HEK293 (cell line): ENCODE measurements around the gene PPP1R1A.

ENCODE experiments used
- CTCF ChIA-PET: fragments of 350-600 bp; formaldehyde crosslinking; extraction: SDS; loops from one replicate; lab custom pipeline; 2021; ENCODE audit warnings: antibody characterized with exemption; lab: Yijun Ruan, JAX
- POLR2A ChIA-PET: fragments of 300-600 bp; formaldehyde crosslinking; extraction: SDS; loops from one replicate; lab custom pipeline; 2020; ENCODE audit warnings: antibody characterized with exemption, inconsistent platforms; lab: Yijun Ruan, JAX
- H3K27ac ChIP-seq: fragments of 200-500 bp; sonication (Bioruptor generic); 2 replicates; pipeline ENCODE4 v1.5.1; 2014; ENCODE audit warnings: low read depth, low read length, control low read depth, inconsistent platforms; ENCODE audit errors: extremely low read depth
- H3K36me3 ChIP-seq, 2 experiments: fragments of 200-500 bp in 1 of 2; sonication (Bioruptor generic) in 1 of 2; 1 replicate in 1 of 2; 2 replicates in 1 of 2; pipeline ENCODE4 v1.5.1; 2014 to 2017; ENCODE audit warnings: inconsistent platforms in 2 of 2, low read length in 2 of 2; ENCODE audit not compliant: control insufficient read depth in 2 of 2, insufficient read depth in 1 of 2
- H3K4me1 ChIP-seq: fragments of 200-500 bp; sonication (Bioruptor generic); 2 replicates; pipeline ENCODE4 v1.5.1; 2014; ENCODE audit warnings: mild to moderate bottlenecking, low read length, inconsistent platforms; ENCODE audit not compliant: control insufficient read depth, insufficient read depth
- H3K4me3 ChIP-seq: 2 replicates; pipeline ENCODE4 v1.5.1; 2011; ENCODE audit warnings: low read depth, mild to moderate bottlenecking, control low read depth, low read length, moderate library complexity
- H3K9me3 ChIP-seq: fragments of 200-500 bp; sonication (Bioruptor generic); 2 replicates; pipeline ENCODE4 v1.5.1; 2014; ENCODE audit warnings: low read depth, low read length, inconsistent platforms; ENCODE audit not compliant: control insufficient read depth, insufficient read depth
- EGR2 ChIP-seq: fragments of 450-650 bp; formaldehyde crosslinking; IDR thresholded peaks from 2 replicates; pipeline ENCODE4 v1.5.1; 2016; ENCODE audit warnings: low read depth, missing biosample characterization, missing genetic modification characterization
- KLF17 ChIP-seq: fragments of 450-650 bp; formaldehyde crosslinking; IDR thresholded peaks from 2 replicates; pipeline ENCODE4 v1.5.1; 2016; ENCODE audit warnings: missing biosample characterization, missing genetic modification characterization
- SETDB1 ChIP-seq: IDR thresholded peaks from one replicate; pipeline ENCODE4 v1.6.1; 2017; ENCODE audit warnings: mild to moderate bottlenecking, low read length, moderate library complexity, mixed read lengths; ENCODE audit not compliant: insufficient read length
- TSHZ1 ChIP-seq: fragments of 450-650 bp; formaldehyde crosslinking; IDR thresholded peaks from 2 replicates; pipeline ENCODE4 v1.5.1; 2016; ENCODE audit warnings: missing biosample characterization, missing genetic modification characterization, borderline replicate concordance
- ZBTB21 ChIP-seq: fragments of 450-650 bp; formaldehyde crosslinking; IDR thresholded peaks from 2 replicates; pipeline ENCODE4 v1.5.1; 2017; ENCODE audit warnings: missing biosample characterization, missing genetic modification characterization
- ZNF266 ChIP-seq: fragments of 450-650 bp; formaldehyde crosslinking; IDR thresholded peaks from 2 replicates; pipeline ENCODE4 v1.5.1; 2016; ENCODE audit warnings: missing biosample characterization, missing genetic modification characterization, low read depth
- ZNF280C ChIP-seq: fragments of 450-650 bp; formaldehyde crosslinking; IDR thresholded peaks from 2 replicates; pipeline ENCODE4 v1.5.1; 2016; ENCODE audit warnings: missing biosample characterization, missing genetic modification characterization
- ZNF48 ChIP-seq: fragments of 450-650 bp; formaldehyde crosslinking; IDR thresholded peaks from 2 replicates; pipeline ENCODE4 v1.5.1; 2016; ENCODE audit warnings: missing biosample characterization, missing genetic modification characterization
- ZNF513 ChIP-seq: fragments of 450-650 bp; IDR thresholded peaks from 2 replicates; pipeline ENCODE4 v1.5.1; 2018; ENCODE audit warnings: missing biosample characterization, missing genetic modification characterization
- ZNF585B ChIP-seq: fragments of 450-650 bp; formaldehyde crosslinking; IDR thresholded peaks from 2 replicates; pipeline ENCODE4 v1.5.1; 2016; ENCODE audit warnings: missing biosample characterization, missing genetic modification characterization
- ZNF76 ChIP-seq: fragments of 450-650 bp; formaldehyde crosslinking; IDR thresholded peaks from 2 replicates; pipeline ENCODE4; 2016; ENCODE audit warnings: low read depth, missing biosample characterization, missing genetic modification characterization, borderline replicate concordance
- ZNF791 ChIP-seq: fragments of 450-650 bp; formaldehyde crosslinking; IDR thresholded peaks from 2 replicates; pipeline ENCODE4 v1.5.1; 2016; ENCODE audit warnings: missing biosample characterization, missing genetic modification characterization
- ZSCAN16 ChIP-seq: fragments of 450-650 bp; formaldehyde crosslinking; IDR thresholded peaks from 2 replicates; pipeline ENCODE4 v1.5.1; 2016; ENCODE audit warnings: missing biosample characterization, missing genetic modification characterization

Gene PPP1R1A

GRCh38 chr12:54606556-54606955 is 18.1 kb upstream of the PPP1R1A start (continued):
- TF ChIP-seq ZBTB21 (tag by site-specific recombination), result no peak
- TF ChIP-seq ZNF48, result no peak

- Histone ChIP-seq H3K27ac (no peak overlapping the region), H3K4me1 (no peaks in the 10 kb centered on the region), H3K9me3 (no peaks in the 10 kb centered on the region), H3K4me3 (no peak overlapping the region), H3K36me3 (no peaks in the 10 kb centered on the region)
- POLR2A ChIA-PET, result no interaction called here
- CTCF ChIA-PET, result interaction anchor here (0.6 to 5.6 kb wide), 10 partner anchors 9 to 353 kb away, joined by 3 to 26 read pairs (median 4); no protein-coding TSS in a partner anchor
- TF ChIP-seq ZNF76 (no peak), EGR2 (tag by site-specific recombination) (no peak), SETDB1 (no peak), ZSCAN16 (no peak), ZNF585B (no peak), TSHZ1 (tag by site-specific recombination) (no peak)
Observed at GRCh38 chr12:54605138-54605970, 16.9 kb upstream of the PPP1R1A start.

GRCh38 chr12:54604436-54604835 is 16.0 kb upstream of the PPP1R1A start:
- H3K4me1 ChIP-seq, result no peaks in the 10 kb centered on the region
- ChIA-PET CTCF (interaction anchor here (0.6 to 5.6 kb wide), 12 partner anchors 8 to 354 kb away, joined by 3 to 26 read pairs (median 4); no protein-coding TSS in a partner anchor), POLR2A (no interaction called here)
- TF ChIP-seq ZNF266 (no peak), KLF17 (tag by site-specific recombination) (no peak), ZNF513 (tag by site-specific recombination) (no peak), ZNF280C (tag by site-specific recombination) (no peak), ZNF791 (no peak)
- no peaks in the 10 kb centered on the region for H3K36me3 ChIP-seq
- H3K9me3 ChIP-seq, result no peaks in the 10 kb centered on the region
- no peak overlapping the region for H3K4me3 ChIP-seq
- H3K27ac ChIP-seq, result no peak overlapping the region
